C4-2B (cell line): ENCODE data around the gene SLC25A11.

Source experiments
- H3K27ac ChIP-seq: fragments of 450-650 bp; 2 replicates; pipeline ENCODE4 v1.5.1; 2017
- ZFX ChIP-seq: fragments of 450-650 bp; IDR thresholded peaks from 2 replicates; pipeline ENCODE4 v1.6.1; 2017
- TF ChIP-seq, protein P1 (sequence below): fragments of 450-650 bp; conservative IDR thresholded peaks from 2 replicates; pipeline ENCODE4 v1.5.1; 2017; ENCODE audit warnings: mild to moderate bottlenecking

The SLC25A11 gene

DNA sequence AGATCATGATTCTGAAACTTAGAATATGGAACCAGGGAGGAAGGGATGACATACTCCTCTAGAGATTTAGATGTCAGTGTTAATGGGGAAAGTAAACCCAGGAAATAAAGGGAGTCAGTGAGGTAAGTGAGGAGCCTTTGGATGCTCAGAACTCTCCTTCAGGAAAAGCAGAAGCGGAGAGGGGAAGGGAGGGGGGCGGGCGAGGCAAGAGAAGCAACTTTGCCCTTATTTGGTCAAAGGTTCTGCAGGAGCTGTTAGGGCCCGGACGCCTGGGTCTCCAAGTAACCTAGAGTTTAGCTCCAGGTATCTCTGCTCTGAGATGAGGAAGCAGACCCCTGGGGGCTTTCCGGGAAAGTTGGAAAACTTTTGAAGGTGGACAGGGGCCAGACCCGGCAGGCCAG, 7.2 kb upstream of the SLC25A11 start:
- H3K27ac ChIP-seq: peak overlapping the region; percentile 100
- TF ChIP-seq, protein P1, sequence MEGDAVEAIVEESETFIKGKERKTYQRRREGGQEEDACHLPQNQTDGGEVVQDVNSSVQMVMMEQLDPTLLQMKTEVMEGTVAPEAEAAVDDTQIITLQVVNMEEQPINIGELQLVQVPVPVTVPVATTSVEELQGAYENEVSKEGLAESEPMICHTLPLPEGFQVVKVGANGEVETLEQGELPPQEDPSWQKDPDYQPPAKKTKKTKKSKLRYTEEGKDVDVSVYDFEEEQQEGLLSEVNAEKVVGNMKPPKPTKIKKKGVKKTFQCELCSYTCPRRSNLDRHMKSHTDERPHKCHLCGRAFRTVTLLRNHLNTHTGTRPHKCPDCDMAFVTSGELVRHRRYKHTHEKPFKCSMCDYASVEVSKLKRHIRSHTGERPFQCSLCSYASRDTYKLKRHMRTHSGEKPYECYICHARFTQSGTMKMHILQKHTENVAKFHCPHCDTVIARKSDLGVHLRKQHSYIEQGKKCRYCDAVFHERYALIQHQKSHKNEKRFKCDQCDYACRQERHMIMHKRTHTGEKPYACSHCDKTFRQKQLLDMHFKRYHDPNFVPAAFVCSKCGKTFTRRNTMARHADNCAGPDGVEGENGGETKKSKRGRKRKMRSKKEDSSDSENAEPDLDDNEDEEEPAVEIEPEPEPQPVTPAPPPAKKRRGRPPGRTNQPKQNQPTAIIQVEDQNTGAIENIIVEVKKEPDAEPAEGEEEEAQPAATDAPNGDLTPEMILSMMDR: no peak
- no peak for TF ChIP-seq ZFX

DNA sequence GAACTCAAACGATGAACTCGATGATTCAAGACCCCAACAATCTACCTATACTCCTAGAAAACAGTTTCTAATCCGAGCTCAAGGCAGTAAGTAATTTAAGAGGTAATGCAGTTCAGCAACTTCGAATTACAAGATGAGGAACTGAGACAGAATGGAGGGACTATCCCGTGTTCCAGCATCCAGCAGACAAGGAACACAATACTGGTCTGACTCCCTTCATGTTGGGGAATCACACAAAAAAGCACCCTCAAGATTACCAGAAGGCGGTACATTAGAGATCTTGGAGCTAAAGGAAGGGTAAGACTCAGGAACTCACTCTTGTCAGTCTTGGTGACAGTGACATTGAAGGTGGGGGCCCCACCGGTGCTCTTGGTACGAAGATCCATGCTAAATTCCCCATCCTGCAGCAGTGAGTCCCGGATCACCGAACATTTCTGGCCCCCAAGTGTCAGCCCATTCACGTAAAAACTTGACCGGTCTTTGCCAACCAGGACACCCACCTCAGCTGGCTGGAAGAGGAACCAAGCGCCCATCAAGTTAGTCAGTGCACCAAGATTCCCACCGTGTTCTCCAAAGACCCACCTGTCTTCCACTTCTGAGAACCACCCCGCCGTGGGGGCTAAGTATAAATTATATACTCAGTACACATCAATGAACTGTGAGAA, 6.6 kb upstream of the SLC25A11 start:
- peak overlapping the region; percentile 100 for H3K27ac ChIP-seq
- no peak for TF ChIP-seq ZFX
- TF ChIP-seq, protein P1: no peak

DNA sequence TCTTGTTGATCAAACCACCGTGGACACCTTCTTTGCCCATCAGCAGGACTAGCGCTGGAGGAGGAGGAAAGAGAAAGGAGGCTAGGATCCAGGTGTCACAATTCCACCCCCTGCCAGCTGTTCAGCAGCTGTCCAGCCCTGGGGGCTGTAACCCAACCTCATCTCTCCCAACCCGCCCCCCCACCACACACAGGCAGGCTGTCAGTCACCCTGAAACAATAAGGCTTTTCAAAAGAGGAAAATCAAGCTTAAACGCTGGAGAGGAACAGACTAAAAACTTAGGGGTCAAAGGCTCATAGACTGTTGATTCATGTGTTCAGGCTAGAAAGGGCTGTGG, 6.1 kb upstream of the SLC25A11 start:
- H3K27ac ChIP-seq: peak overlapping the region; percentile 13
- TF ChIP-seq, protein P1: no peak
- no peak for TF ChIP-seq ZFX

DNA sequence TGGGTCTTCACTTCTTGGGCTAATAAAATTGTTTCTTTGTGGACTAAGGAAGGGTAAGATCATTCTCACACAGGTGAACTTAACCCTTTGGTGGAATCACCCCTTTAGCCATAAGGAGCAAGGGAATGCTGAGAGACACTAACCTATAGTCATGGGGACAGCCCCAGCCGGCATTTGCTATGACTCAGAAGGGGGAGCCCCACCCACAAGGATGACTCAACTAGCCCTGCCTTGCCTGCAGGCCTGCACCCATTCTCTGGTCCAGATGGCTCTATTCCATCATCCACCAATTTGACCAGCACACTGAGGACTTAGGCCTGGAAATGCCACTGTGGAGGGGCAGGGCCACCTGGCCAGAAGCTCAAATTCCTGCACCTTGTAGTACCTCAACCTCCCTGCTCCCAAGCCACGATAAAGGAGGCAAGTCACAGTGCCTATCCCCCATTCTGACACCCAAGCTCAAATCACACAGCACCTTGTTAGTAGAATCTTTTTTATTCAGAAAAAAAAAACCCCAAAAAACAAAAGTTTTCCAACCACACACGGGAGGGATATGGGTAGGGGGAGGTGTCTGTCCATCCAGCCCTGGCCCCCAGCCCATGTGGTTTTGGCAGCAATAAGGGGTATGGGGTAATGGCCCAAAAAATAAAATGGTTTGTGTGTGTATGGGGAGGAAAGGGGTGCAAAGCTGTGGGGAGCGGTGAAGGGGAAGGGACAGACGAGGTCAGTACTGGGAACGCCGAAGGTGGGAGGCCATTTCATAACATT, 5.5 kb upstream of the SLC25A11 start:
- H3K27ac ChIP-seq: peak overlapping the region; percentile 13

DNA sequence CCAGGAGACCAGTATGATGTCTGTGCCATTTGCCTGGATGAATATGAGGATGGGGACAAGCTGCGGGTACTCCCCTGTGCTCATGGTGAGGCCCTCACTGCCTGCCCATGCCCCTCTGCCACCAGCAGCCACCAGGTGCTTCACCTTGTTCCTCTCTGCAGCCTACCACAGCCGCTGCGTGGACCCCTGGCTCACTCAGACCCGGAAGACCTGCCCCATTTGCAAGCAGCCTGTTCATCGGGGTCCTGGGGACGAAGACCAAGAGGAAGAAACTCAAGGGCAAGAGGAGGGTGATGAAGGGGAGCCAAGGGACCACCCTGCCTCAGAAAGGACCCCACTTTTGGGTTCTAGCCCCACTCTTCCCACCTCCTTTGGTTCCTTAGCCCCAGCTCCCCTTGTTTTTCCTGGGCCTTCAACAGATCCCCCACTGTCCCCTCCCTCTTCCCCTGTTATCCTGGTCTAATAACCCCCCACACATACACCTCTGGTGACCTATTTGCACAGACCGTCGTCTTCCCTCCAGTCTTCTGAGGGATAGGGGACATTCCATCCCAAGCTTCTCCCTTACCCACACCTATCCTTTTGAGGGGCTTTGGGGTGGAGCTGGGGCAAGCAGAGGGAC, 4.8 kb upstream of the SLC25A11 start:
- no peak overlapping the region; the same call in 1 of the 2 replicates for H3K27ac ChIP-seq
- TF ChIP-seq ZFX: no peak
- TF ChIP-seq, protein P1: no peak

More for the DNA sequence above, 5.5 kb upstream of the SLC25A11 start:
- no peak for TF ChIP-seq ZFX
- TF ChIP-seq, protein P1: no peak

DNA sequence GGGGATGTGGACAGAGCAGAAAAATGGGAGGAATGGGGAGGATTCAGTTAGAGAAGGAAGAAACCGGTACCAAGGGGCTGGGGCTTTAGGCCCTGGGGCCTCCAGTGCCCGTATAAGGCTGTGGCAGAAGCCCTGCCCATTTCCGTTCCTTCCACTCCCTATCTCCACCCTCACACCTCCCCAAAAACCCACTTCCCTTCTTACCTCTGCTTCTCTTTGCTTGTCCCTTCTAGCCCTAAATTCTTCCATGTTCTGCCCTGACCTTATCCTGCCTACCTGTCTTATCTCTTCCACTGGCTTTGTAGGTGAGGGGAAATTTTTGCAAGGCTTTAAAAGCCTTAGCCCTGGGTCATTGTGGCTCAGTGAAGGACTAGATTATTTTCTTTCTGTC, 4.3 kb upstream of the SLC25A11 start:
- no peak overlapping the region for H3K27ac ChIP-seq

More for the DNA sequence above, 4.3 kb upstream of the SLC25A11 start:
- TF ChIP-seq, protein P1: no peak
- no peak for TF ChIP-seq ZFX
